Inflammatory macrophage (primary cell): ENCODE results near the gene CALHM3.
A peak's percentile ranks its signal among the peaks of the same experiment; 100 is the strongest.

ENCODE experiments used
- DNase-seq, 2 donors: peaks; one replicate each; pipeline ENCODE4 v3.0.0-alpha.2; 2020 to 2022

Gene CALHM3

DNA sequence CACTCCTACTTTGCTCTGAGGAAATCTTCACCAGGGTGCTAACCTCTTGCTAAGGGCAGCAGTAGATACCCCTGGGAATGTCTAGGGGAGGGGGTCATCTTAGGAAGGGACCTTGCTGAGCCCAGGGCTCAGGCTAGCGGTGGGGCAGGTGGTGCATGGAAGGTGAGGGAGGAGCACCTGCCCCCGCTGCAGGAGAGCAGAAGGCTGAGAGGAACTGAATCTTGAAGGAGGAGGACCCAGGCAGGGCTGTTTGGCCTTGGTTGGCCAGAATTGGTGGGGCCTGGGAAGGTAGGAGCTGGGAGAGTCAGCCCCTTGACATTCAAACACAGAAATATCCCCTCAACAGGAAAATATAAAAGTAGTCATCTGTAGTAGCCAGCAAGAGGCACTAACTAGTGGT is 7.0 kb downstream of the CALHM3 start:
- peak in 1 of 2 donors; percentile 27 for DNase-seq

DNA sequence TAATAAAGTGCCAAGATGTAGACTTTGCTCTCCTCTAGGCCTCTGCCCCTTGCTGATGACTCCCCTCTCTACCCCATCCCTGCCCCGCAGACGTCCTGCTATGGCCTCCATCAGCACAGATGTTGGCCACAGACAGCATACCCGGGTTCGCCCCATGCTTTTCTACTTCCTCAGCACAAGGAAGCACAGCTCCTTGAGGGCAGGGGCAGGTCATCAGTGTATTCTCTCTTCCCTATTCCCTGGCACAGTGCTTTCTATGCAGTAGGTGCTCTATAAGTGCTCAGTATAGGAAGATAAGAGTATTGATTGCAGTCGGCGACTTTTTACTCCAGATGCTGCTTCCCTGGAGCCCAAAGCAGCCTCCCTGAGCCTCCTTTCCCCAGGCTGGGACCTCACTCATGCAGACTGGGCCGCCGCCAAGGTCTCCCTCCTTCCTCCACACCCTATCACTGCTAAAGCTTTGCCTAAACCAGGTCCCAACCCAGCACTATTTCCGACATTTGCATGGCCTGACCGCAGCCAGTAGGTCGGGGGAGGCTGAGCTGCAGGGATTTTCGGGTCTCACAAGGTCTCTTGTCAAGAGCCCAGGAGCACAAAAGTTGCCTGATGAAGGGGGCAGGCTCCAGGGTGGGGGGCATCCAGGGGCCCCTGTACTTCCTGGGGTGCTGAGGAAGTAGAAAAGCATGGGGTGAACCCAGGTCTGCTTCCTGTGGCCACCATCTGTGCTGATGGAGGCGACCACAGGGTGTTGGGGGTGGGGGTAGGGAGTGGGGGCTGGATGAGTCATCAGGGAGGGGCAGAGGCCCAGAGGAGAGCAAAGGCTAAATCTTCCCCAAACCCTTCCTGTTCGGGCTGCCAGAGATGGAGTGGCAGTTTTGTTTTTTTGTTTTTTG is 8.0 kb downstream of the CALHM3 start:
- peak; percentile 76 to 84 for DNase-seq

DNA sequence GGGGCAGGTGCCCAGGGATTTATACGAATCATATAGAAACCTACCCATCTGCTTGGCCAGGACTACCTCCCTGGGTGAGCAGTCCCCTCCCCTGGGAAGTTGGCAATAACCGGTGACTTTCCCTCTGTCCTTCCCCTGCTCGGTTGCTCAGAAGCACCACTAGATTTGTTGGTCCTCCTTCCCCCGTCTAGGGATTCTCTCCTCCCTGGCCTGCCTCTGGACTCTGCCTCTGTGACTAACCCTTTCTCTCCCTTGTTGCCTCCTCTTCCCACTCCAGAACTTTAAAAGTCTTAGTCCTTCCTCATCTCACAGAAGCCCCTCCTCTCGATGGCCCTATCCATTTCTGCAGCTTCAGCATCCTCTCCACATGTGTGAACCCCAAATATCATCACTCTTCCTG is 9.8 kb downstream of the CALHM3 start:
- DNase-seq: peak in 1 of 2 donors; percentile 30

DNA sequence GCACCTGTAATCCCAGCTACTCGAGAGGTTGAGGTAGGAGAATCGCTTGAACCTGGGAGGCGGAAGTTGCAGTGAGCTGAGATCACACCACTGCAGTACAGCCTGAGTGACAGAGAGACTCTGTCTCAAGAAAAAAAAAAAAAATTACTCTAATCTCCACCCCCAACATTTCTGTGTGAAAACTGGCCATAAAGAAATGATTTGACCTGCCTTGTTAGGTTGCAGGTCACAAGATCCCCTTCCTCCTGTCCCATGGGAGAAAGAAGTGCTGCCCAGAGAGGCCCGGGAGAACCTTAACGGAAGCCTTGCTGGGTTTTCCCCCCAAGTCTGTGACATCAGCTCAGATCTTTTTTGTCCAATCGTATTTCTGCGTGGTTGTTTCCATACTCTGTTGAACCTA is 11.6 kb downstream of the CALHM3 start:
- peak in 1 of 2 donors; percentile 18 for DNase-seq

DNA sequence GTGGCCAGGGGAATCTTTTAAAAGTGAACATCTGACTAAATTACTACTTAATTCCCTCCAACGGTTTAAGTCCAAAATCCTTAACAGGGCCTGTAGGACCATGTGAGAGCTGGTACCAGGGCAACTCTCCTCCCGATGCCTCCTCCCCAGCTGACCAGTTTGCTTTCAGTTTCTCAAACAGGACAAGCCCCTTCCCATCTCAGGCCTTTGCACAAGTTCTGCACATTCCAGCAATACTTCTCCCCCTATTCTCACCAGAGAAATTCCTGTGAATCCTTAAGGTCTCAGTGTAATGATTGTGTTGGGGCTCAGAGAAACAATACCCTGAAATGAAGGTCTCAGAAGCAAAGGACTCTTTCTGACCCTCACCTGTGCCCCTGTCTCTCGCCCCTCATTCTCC is 12.3 kb downstream of the CALHM3 start:
- DNase-seq: no peak

DNA sequence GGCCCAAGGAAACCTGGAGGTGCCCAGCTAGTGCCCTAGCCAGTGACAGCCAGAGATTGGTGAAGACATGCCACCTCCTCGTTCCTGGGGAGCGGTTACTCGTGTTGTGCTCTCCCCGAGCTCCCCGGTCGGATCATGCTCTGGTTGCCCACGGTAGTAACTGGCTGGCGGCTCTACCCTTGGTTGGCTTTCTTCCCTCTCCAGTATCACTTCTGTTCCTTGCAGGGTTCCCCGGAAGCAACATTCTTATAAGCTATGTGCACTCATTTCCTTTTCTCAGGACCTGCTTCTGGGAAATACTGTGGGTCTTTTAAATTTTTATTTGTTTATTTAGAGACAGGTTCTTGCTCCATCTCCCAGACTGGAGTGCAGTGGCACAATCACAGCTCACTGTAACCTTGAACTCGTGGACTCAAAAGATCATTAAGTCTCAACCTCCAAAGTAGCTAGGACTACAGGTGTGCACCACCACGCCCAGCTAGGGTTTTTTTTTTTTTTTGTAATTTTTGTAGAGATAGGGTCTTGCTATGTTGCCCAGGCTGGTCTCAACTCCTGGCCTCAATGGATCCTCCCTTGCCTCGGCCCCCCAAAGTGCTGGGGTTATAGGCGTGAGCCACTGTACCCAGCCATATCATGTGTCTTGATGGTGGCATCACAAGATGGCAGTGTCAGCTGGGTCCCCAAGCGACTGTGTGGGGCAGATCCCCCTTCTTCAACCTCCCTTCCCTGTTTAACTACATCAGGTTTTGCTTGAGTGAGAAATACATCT is 13.4 kb downstream of the CALHM3 start:
- DNase-seq: peak; percentile 58 to 62

DNA sequence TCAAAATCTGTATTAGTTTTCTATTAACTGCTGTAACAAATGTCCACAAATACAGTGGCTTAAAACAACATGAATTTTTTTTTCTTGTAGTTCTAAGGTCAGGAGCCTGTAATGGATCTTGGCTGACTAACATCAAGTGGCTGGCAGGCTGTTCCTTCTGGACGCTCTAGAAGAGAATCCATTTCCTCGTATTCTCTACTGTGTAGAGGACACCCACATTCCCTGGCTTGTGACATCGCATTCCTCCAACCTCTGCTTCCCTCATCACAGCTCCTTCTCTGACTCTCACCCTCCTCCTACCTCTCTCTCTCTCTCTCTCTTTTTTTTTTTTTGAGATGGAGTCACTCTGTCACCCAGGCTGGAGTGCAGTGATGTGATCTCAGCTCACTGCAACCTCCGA is 15.5 kb downstream of the CALHM3 start:
- peak; percentile 61 to 87 for DNase-seq

DNA sequence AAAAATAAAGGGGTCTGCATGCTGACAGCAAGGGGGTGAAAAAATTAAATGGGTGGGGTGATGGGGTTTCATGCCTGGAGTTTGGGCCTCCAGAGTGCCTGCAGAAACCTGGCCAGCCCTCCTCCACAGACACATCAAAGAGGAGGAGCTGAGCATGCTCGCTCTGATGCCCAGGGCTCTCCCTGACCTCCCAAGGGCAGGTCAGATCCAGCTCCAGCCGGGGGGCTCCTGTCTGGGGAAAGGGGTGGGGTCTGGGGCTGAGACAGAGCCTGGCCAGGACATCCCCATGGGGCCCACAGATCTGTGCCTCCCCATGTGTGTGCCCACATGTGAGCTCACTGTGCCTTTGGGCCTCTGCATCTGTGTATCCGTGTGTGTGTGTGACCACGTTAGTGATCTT is 19.4 kb downstream of the CALHM3 start:
- DNase-seq: no peak

DNA sequence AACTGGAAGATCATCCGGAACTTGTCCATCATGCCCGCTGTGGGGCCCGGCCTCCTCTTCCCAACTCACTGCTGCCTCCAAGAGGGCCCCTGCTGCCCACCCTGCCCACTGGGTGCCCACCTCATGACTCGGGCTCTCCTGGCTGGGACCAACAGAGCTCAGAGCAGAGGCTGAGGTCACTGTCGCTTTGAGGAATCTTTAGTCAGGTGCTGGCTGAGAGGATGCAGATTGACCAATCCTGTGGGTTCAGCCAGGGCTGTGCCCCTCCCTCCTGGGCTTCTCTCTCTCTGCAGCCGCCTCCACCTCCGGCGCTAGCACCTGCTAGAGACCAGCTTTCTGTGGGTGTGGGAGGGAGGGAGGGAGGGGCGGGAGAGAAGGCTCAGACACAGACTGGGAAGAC is 20.3 kb downstream of the CALHM3 start, which contains the start of gene CALHM1:
TSS of gene CALHM1 (minus strand) at position 181 of the 400 bp plus-strand sequence. CDS start at position 32, 149 bp downstream.
- DNase-seq: peak; percentile 48 to 82

DNA sequence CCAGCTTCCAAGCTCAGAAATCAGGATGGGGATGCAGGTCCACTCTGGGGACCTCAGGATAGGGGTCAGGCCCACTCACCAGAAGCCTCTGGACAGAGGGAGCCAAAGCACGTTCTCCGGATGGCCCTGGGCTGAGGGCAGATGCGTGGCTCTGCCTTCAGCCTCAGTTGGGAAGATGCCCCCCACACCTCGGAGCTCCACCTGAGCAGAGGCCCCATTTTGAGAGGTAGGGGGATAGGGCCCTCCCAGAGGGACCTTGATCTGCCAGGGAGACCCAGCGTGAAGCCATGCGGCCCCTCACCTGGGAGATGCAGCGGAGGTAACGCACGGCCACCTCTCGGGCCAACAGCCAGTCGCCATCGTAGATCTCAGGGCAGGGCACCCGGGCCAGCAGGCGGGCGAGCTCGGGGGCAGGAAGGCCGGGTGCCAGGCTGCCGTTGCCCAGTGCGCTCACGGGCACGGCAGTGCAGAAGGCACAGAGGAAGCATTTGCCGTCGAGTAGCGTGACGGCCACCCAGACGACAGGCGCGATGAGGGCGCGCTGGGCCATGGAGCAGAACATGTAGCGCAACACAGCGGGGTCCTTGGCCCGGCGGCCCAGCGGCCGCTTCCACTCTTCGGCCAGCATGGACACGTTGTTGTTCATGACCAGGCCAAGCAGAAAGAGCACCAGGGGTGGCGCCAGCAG is 21.0 kb downstream of the CALHM3 start:
- DNase-seq: no peak

DNA sequence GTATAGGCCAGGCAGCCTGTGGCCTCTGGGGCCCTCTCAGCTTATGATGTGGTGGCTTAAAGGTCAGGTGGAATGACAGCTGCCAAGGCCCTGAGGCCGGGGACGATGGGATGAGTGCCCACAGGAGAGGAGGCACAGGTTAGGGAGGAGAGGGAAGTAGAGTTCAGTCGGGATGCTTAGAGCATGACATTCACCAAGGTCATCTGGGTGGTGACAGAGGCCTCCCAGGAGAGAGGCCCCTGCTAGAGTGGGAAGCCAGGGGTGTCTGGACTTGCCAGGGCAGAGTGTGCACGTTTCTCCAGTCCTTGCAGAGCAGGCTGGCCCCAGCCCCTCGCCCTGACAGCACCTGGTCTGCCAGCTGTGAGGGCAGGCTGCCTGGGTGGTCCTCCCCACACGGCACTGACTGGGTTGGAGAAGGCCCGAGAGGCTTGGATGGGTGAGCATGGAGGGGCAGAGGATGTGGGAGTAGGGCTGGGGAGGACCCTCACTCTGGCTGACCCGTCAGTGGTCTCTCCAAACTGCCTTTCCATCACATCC is 21.8 kb downstream of the CALHM3 start:
- DNase-seq: no peak

DNA sequence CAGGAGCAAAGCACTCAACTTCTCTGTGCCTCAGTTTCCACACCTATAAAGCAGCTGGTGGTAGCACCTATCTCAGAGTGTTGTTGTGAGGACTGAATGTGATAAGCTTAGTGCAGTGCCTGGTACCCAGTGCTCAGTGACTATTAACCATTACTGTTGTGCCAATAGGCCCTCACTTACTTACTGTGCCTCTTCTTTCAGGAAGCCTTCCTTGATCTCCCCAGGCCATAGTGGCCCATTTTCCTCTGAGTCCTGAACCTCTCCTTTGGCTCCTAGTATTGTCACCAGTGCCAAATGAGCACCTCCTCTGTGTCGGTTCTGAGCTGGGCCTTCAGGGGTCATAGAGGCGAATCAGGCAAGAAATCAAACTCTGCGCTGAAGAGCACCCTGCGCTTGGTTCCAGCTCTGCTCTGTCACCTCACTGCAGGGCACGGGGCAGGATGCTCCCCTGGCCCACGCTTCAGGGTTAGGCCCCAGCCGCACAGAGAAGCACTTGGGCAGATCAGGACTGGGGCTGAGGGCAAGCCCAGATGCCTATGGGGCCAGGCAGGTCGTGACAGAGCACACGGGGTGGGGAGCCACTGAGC is 22.9 kb downstream of the CALHM3 start:
- DNase-seq: no peak

DNA sequence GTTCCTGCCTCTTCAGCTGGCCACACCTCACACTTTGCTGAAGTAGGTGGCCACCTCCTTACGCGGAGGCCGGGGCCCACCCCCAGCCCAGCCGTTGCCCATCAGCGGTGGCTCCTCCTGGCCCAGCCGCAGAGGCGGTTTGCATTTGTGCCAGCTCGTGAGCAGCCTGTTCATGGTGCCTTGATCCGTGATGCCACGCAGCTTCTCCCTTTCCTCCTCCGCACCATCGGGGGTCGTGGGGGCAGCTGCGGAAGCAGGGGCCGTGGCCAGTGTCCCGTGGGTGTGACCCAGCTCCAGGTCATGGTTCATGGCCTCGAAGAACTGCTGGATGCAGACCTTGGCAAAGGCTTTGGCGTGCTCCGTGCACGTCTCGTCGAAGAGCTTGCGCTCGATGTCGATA is 23.8 kb downstream of the CALHM3 start:
- DNase-seq: no peak

DNA sequence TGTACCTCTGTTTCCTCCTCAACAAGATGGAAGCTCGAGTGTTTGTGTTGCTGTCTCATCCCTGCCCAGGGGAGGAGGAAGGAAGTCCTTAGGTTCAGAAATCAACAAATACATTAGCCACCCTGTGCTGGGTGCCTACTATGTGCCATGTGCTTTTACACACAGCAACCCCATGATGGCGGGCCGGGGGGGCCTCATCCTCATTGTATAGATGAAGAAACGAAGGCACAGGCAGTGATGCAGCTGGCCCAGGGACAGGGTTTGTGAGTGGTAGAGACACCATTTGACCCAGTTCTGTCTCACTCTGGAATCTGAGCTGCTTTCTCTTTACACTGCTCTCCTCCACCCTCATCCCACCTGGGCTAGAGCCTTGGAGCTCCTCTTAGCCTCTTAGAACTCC is 25.0 kb downstream of the CALHM3 start:
- no peak for DNase-seq

DNA sequence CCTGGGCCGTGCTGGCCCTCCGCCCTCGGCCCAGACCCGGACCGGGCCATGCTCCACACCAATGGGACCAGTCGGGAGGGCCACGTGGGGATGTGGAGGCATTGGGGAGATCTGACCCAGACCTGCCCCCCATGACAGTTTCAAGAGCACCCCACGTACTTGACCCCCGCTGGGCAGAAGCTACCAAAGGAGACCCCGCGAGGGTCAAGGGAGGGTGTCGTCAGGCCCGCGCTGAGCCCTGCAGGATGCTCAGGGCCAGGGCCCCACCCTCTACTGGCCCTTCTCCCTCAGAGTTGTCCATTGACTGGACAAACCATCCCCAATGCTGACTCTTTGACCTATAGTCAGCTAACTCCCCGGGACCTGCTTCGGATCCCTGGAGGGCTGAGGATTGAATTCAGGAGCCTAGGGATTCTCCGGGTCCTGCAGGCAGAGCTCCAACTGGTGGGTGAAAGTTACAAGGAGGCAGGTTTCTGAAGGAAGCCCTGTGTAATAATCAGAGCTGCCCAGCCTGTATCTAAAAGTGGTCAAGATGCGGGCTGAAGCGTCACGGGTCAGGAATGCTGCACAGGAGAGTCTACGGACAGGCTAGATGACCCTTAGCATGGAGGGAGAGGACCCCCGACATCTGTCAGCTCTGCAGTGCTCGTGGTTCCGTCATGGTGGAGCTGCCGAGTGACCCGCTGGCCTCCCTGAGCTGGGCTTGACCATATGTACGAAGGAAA is 26.4 kb downstream of the CALHM3 start:
- DNase-seq: no peak

DNA sequence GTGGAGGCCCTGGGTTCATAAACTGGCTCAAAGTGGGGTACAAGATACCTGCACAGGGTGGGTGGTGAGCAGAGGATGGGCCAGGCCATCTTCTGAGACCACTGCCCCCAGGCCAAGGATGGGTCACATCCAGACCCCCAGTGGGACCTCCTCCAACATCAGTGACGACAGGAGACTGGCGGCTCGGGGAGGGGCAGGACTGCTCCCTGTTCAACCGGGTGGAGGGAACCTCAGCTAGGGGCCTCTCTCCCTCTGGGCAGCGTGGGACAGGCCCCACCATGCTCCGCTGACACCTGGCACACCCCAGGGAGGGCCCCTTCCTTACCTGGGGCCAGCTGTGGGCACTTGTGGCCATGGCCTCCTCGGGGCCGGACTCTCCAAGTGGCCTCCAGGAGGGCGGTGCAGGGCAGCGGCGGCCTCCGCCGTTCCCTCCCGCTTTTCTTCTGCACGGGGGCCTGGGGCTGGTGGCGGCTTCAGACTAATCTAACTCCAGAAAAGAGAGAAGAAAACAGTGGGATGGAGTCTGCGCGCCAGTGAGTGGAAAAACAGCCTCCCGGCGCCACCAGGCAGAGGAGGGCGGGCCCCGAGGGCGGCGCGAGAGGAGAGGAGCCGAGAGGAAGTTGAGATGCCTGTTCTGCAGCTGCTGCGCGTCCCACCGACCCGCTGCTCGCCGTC is 27.1 kb downstream of the CALHM3 start, which contains the start of gene CALHM2:
TSS of gene CALHM2 (minus strand) at position 540 of the 675 bp plus-strand sequence. CDS start 2,429 bp downstream, outside the sequence.
- peak; percentile 64 to 70 for DNase-seq

DNA sequence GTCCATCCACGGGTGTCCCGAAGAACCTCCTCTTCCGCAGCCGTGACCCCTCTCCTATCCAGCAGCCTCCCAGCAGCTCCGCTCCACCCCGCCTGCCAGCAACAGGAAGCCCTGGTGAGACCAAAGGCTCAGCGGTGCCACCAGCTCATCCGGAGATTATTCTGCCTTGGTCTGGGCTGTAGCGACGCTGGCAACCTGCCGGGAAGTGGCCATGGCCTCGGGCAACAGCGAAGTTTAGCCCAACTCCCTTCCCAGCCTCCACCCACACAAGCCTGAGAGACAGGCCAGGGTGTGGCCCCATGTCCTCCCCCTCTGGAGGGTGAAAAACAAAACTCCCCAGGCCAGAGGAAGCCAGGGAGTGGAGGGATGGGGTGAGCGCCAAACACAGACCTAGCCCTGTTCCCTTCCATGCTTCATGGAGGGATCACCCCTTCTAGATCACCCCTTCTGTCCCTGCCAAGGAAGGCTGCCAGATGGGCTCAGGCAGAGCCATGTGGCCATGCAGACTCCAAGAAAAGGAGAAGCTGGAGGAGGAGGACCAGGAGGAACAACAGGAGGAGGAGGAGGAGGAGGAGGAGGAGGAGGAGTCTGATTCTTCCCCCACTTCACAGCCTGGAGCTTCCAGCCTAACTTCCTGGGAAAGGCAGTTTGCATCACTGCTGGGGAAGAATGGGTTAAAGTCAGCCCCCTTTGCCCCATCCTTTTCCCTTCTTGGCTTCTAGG is 27.8 kb downstream of the CALHM3 start:
- DNase-seq: peak; percentile 64 to 72

DNA sequence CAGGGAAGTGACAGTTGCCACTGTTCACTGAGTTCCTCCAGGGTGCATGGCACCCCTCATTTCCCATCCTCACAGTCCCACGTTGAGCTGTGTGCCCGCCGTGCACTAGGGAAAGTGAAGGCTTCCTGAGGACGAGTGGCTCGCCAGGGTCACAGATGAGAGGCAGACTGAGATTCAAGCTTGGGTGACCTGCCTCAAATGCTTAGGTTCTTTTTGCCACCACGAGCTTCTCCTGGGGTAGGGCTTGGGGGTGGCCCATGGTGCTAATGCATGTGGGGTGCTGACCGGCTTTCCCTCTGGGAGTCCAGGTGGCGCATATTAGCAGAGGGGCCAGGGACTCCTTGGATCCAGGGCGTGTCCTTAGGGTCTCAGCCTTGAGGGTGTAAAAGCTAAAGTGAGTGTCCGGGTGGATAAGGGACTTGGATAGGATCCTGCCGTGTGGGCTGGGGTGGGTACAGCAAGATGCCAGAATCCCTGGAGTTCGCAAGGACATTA is 28.8 kb downstream of the CALHM3 start:
- DNase-seq: no peak

DNA sequence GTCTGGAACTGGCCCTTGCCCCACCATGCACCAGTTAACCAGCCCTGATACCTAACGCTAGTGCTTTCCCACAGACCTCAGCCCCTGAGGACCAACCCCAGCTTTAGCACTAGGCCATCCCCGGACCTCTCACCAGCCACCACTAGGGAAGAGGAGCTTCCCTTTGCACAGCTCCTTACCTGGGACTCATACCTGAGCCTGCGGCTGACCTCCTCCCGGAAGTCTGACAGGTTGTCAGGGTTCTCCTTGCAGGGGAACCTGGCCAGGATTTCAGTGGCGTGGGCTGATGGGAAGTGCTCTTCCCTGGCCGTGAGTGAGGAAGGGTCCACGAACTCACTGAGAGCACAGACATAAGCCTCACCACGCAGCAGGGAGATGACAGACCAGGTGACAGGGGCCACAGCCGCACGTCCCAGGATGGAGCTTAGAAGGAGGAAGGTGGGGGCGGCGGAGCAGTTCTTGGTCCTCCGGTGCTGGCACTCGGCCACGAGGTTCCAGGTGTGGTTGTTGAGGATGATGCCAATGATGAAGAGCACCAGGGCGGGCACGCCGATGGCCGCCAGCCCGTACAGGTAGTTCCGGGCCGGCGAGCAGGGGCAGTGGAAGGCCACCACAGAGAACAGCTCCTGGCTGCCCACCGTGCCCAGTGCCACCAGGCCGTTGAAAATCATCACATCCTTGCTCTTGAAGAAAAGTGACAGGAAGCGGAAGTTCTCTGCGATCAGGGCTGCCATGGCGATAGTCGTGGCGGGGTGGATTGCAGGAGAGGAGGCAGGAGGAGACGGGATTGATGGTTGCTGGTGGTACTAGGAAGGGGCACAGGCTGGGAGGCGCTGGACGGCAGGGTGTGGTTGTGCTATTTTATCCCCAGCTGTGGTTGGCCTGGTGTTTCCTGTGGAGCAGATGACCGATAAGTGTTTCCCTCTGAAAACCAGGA is 29.6 kb downstream of the CALHM3 start:
- DNase-seq: no peak
